Liver (tissue), 3 donors: ENCODE measurements around the gene SEC23IP.

Experiments
- EGR1 ChIP-seq, 2 donors: IDR thresholded peaks; 2 replicates each; pipeline ENCODE4 v1.6.1; 2016 to 2018; ENCODE audit warnings: antibody characterized with exemption in 2 of 2, low read depth in 2 of 2
- JUND ChIP-seq, 2 donors: IDR thresholded peaks; 2 replicates each; pipeline ENCODE4 v1.6.1; 2016; ENCODE audit warnings: antibody characterized with exemption in 2 of 2
- RAD21 ChIP-seq, 2 donors: IDR thresholded peaks; 2 replicates each; pipeline ENCODE4 v1.6.1; 2016; ENCODE audit warnings: antibody characterized with exemption in 2 of 2, mild to moderate bottlenecking in 2 of 2
- RXRA ChIP-seq, 2 donors: IDR thresholded peaks; 2 replicates each; pipeline ENCODE4 v1.6.1; 2017 to 2018; ENCODE audit warnings: antibody characterized with exemption in 2 of 2, mild to moderate bottlenecking in 1 of 2
- YY1 ChIP-seq: IDR thresholded peaks from 2 replicates; pipeline ENCODE4 v1.6.1; 2016; ENCODE audit warnings: antibody characterized with exemption, mild to moderate bottlenecking
- TF ChIP-seq, protein P1 (sequence below): IDR thresholded peaks from 2 replicates; pipeline ENCODE4 v1.6.1; 2016; ENCODE audit warnings: antibody characterized with exemption
- TF ChIP-seq, protein P2 (sequence below): fragments of 150-350 bp; IDR thresholded peaks from 2 replicates; pipeline ENCODE4 v1.5.1; 2017; ENCODE audit warnings: improper control_type of control experiment, low read depth, low read length; ENCODE audit not compliant: missing input control
- TF ChIP-seq, protein P3 (sequence below): IDR thresholded peaks from 2 replicates; pipeline ENCODE4 v1.6.1; 2016; ENCODE audit warnings: antibody characterized with exemption, mild to moderate bottlenecking
- TF ChIP-seq, protein P4 (sequence below): IDR thresholded peaks from 2 replicates; pipeline ENCODE4 v1.6.1; 2016; ENCODE audit warnings: antibody characterized with exemption
- donor health status: healthy.
- donor health status: healthy.

DNA sequence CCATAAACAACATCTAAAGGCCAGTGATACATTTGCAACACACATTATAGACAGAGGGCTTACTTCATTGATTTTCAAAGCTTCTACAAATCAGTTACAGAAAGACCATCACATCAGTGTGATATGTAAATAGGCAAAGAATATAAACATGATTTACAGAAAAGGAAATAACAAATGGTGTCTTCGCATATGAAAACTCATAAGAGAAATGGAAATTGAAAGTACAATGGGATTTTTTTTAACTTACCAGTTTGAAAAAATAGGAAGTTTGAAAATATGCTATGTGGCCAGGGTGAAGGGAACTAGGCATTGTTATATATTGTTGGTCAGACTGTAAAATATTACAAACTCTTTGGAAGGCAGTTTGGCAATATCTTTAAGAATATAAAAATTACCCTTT, 27.3 kb downstream of the SEC23IP start:
- TF ChIP-seq, protein P1, sequence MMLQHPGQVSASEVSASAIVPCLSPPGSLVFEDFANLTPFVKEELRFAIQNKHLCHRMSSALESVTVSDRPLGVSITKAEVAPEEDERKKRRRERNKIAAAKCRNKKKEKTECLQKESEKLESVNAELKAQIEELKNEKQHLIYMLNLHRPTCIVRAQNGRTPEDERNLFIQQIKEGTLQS = no peak
- TF ChIP-seq, protein P2, sequence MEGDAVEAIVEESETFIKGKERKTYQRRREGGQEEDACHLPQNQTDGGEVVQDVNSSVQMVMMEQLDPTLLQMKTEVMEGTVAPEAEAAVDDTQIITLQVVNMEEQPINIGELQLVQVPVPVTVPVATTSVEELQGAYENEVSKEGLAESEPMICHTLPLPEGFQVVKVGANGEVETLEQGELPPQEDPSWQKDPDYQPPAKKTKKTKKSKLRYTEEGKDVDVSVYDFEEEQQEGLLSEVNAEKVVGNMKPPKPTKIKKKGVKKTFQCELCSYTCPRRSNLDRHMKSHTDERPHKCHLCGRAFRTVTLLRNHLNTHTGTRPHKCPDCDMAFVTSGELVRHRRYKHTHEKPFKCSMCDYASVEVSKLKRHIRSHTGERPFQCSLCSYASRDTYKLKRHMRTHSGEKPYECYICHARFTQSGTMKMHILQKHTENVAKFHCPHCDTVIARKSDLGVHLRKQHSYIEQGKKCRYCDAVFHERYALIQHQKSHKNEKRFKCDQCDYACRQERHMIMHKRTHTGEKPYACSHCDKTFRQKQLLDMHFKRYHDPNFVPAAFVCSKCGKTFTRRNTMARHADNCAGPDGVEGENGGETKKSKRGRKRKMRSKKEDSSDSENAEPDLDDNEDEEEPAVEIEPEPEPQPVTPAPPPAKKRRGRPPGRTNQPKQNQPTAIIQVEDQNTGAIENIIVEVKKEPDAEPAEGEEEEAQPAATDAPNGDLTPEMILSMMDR = no peak
- TF ChIP-seq RXRA (IDR thresholded peaks at IDR 0.05) = no peak
- no peak for TF ChIP-seq RAD21 (IDR thresholded peaks at IDR 0.05)
- no peak for TF ChIP-seq EGR1 (IDR thresholded peaks at IDR 0.05; ENCODE audit: low read depth in 2 of 2)
- TF ChIP-seq, protein P3, sequence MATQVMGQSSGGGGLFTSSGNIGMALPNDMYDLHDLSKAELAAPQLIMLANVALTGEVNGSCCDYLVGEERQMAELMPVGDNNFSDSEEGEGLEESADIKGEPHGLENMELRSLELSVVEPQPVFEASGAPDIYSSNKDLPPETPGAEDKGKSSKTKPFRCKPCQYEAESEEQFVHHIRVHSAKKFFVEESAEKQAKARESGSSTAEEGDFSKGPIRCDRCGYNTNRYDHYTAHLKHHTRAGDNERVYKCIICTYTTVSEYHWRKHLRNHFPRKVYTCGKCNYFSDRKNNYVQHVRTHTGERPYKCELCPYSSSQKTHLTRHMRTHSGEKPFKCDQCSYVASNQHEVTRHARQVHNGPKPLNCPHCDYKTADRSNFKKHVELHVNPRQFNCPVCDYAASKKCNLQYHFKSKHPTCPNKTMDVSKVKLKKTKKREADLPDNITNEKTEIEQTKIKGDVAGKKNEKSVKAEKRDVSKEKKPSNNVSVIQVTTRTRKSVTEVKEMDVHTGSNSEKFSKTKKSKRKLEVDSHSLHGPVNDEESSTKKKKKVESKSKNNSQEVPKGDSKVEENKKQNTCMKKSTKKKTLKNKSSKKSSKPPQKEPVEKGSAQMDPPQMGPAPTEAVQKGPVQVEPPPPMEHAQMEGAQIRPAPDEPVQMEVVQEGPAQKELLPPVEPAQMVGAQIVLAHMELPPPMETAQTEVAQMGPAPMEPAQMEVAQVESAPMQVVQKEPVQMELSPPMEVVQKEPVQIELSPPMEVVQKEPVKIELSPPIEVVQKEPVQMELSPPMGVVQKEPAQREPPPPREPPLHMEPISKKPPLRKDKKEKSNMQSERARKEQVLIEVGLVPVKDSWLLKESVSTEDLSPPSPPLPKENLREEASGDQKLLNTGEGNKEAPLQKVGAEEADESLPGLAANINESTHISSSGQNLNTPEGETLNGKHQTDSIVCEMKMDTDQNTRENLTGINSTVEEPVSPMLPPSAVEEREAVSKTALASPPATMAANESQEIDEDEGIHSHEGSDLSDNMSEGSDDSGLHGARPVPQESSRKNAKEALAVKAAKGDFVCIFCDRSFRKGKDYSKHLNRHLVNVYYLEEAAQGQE = no peak
- no peak for TF ChIP-seq YY1
- TF ChIP-seq, protein P4, sequence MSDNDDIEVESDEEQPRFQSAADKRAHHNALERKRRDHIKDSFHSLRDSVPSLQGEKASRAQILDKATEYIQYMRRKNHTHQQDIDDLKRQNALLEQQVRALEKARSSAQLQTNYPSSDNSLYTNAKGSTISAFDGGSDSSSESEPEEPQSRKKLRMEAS = no peak
- TF ChIP-seq JUND (IDR thresholded peaks at IDR 0.05) = no peak
